ENCODE measurements around the gene LRCH3. TPM values are rescaled to one million over a fixed set of nuclear protein-coding genes. Genes with fewer than 3 reads are reported as not detected.
A peak's percentile ranks its signal among the peaks of the same experiment; 100 is the strongest.

Gene LRCH3
- total and polyA plus RNA-seq, 2 of the 13 experiments (the other 11 are each of a cell fraction or from before 2014, with no cell fraction given), result 25.5 to 103 TPM

DNA sequence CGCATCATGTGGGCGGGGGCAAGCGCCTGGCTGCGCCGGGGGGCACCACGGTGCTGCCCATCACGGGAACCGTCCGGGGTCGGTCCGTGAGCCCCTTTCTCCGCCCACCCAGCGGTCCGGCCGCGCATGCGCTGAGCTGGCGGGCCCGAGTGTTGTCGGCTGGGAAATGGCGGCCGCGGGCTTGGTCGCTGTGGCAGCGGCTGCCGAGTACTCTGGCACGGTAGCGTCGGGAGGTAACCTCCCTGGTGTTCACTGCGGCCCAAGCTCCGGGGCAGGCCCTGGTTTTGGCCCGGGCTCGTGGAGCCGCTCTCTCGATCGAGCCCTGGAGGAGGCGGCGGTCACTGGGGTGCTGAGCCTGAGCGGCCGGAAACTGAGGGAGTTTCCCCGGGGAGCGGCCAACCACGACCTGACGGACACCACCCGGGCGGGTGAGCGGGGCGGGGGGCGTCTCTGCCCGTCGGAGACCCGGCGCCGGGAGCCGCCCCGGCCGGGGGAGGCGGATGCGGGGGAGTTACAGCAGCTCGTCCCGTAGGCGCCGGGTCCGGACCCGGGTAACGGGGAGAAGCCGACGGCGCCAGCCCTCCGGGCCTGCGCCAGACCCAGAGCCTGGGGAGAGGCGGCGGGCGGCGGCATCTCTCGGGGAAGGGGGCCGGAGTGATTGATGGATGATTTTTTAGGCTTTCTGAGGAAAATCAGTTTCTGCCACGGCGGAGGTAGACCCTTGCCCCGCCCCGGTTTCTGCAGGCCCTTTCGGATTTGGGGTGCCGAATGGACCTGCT is at the start of gene LRCH3 (continued):
- TF ChIP-seq ZFP36 (IDR thresholded peaks at IDR 0.05; ENCODE audit: borderline replicate concordance, low read depth, low read length, partially characterized antibody), result no peak
- TF ChIP-seq ZNF124 (CRISPR knock-in tag; IDR thresholded peaks at IDR 0.05), result peak; percentile 83
- TF ChIP-seq, protein P1, sequence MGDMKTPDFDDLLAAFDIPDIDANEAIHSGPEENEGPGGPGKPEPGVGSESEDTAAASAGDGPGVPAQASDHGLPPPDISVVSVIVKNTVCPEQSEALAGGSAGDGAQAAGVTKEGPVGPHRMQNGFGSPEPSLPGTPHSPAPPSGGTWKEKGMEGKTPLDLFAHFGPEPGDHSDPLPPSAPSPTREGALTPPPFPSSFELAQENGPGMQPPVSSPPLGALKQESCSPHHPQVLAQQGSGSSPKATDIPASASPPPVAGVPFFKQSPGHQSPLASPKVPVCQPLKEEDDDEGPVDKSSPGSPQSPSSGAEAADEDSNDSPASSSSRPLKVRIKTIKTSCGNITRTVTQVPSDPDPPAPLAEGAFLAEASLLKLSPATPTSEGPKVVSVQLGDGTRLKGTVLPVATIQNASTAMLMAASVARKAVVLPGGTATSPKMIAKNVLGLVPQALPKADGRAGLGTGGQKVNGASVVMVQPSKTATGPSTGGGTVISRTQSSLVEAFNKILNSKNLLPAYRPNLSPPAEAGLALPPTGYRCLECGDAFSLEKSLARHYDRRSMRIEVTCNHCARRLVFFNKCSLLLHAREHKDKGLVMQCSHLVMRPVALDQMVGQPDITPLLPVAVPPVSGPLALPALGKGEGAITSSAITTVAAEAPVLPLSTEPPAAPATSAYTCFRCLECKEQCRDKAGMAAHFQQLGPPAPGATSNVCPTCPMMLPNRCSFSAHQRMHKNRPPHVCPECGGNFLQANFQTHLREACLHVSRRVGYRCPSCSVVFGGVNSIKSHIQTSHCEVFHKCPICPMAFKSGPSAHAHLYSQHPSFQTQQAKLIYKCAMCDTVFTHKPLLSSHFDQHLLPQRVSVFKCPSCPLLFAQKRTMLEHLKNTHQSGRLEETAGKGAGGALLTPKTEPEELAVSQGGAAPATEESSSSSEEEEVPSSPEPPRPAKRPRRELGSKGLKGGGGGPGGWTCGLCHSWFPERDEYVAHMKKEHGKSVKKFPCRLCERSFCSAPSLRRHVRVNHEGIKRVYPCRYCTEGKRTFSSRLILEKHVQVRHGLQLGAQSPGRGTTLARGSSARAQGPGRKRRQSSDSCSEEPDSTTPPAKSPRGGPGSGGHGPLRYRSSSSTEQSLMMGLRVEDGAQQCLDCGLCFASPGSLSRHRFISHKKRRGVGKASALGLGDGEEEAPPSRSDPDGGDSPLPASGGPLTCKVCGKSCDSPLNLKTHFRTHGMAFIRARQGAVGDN (CRISPR knock-in tag; IDR thresholded peaks at IDR 0.05), result peak; percentile 89
- TF ChIP-seq, protein P2, sequence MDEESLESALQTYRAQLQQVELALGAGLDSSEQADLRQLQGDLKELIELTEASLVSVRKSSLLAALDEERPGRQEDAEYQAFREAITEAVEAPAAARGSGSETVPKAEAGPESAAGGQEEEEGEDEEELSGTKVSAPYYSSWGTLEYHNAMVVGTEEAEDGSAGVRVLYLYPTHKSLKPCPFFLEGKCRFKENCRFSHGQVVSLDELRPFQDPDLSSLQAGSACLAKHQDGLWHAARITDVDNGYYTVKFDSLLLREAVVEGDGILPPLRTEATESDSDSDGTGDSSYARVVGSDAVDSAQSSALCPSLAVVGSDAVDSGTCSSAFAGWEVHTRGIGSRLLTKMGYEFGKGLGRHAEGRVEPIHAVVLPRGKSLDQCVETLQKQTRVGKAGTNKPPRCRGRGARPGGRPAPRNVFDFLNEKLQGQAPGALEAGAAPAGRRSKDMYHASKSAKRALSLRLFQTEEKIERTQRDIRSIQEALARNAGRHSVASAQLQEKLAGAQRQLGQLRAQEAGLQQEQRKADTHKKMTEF (CRISPR knock-in tag; IDR thresholded peaks at IDR 0.05), result peak; percentile 92
- TF ChIP-seq POGZ (CRISPR knock-in tag; IDR thresholded peaks at IDR 0.05), result peak; percentile 33; the same call in 1 of the 2 replicates
- TF ChIP-seq TMF1 (CRISPR knock-in tag; IDR thresholded peaks at IDR 0.05; ENCODE audit: low read depth), result peak; percentile 74
- TF ChIP-seq, protein P3, sequence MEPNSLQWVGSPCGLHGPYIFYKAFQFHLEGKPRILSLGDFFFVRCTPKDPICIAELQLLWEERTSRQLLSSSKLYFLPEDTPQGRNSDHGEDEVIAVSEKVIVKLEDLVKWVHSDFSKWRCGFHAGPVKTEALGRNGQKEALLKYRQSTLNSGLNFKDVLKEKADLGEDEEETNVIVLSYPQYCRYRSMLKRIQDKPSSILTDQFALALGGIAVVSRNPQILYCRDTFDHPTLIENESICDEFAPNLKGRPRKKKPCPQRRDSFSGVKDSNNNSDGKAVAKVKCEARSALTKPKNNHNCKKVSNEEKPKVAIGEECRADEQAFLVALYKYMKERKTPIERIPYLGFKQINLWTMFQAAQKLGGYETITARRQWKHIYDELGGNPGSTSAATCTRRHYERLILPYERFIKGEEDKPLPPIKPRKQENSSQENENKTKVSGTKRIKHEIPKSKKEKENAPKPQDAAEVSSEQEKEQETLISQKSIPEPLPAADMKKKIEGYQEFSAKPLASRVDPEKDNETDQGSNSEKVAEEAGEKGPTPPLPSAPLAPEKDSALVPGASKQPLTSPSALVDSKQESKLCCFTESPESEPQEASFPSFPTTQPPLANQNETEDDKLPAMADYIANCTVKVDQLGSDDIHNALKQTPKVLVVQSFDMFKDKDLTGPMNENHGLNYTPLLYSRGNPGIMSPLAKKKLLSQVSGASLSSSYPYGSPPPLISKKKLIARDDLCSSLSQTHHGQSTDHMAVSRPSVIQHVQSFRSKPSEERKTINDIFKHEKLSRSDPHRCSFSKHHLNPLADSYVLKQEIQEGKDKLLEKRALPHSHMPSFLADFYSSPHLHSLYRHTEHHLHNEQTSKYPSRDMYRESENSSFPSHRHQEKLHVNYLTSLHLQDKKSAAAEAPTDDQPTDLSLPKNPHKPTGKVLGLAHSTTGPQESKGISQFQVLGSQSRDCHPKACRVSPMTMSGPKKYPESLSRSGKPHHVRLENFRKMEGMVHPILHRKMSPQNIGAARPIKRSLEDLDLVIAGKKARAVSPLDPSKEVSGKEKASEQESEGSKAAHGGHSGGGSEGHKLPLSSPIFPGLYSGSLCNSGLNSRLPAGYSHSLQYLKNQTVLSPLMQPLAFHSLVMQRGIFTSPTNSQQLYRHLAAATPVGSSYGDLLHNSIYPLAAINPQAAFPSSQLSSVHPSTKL (CRISPR knock-in tag; IDR thresholded peaks at IDR 0.05), result peak; percentile 49; the same call in 1 of the 2 replicates
- peak; percentile 91 for TF ChIP-seq NRL (CRISPR knock-in tag; IDR thresholded peaks at IDR 0.05; ENCODE audit: borderline replicate concordance)
- TF ChIP-seq ZNF782 (CRISPR knock-in tag; IDR thresholded peaks at IDR 0.05; ENCODE audit: borderline replicate concordance), result peak; percentile 90
- peak; percentile 87; the same call in 1 of the 2 replicates for TF ChIP-seq ZNF891 (CRISPR knock-in tag; IDR thresholded peaks at IDR 0.05)
- TF ChIP-seq, protein P4, sequence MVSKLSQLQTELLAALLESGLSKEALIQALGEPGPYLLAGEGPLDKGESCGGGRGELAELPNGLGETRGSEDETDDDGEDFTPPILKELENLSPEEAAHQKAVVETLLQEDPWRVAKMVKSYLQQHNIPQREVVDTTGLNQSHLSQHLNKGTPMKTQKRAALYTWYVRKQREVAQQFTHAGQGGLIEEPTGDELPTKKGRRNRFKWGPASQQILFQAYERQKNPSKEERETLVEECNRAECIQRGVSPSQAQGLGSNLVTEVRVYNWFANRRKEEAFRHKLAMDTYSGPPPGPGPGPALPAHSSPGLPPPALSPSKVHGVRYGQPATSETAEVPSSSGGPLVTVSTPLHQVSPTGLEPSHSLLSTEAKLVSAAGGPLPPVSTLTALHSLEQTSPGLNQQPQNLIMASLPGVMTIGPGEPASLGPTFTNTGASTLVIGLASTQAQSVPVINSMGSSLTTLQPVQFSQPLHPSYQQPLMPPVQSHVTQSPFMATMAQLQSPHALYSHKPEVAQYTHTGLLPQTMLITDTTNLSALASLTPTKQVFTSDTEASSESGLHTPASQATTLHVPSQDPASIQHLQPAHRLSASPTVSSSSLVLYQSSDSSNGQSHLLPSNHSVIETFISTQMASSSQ (IDR thresholded peaks at IDR 0.05; ENCODE audit: low read depth), result no peak
- TF ChIP-seq, protein P4 (CRISPR knock-in tag; IDR thresholded peaks at IDR 0.05; ENCODE audit: borderline replicate concordance), result peak; percentile 59; the same call in 1 of the 2 replicates
- no peak; the same call in none of the 2 replicates for TF ChIP-seq STAG1 (CRISPR knock-in tag; IDR thresholded peaks at IDR 0.05)
- TF ChIP-seq KLF13 (CRISPR knock-in tag; IDR thresholded peaks at IDR 0.05), result peak; percentile 93; the same call in 1 of the 2 replicates
